GM12878 (cell line): ENCODE results near the gene KRT33A. TPM values are rescaled to one million over a fixed set of nuclear protein-coding genes. Genes with fewer than 3 reads are reported as not detected.

Experiments
- ATAC-seq: fragments of 200-7000 bp; cut with Tn5 transposase; 3 replicates; pipeline ENCODE4 v1.9.1; 2020; ENCODE audit warnings: mild to moderate bottlenecking, moderate library complexity
- BruUV-seq: library from RNA; stranded (reverse); fragments of 400-500 nt; replicated peaks from 2 replicates; lab custom pipeline; 2021; lab: Mats Ljungman, UMichigan
- CTCF ChIA-PET: fragments of 300-600 bp; sonication (Branson Sonifier 250); formaldehyde crosslinking; extraction: SDS; loops from one replicate; lab custom pipeline; 2021; ENCODE audit warnings: inconsistent platforms; lab: Yijun Ruan, JAX
- POLR2A ChIA-PET: fragments of 350-600 bp; formaldehyde crosslinking; extraction: SDS; loops from one replicate; lab custom pipeline; 2021; ENCODE audit warnings: inconsistent platforms; lab: Charles Lee
- RAD21 ChIA-PET: fragments of 300-600 bp; sonication (Branson Sonifier 250); formaldehyde crosslinking; loops from one replicate; lab custom pipeline; 2023; ENCODE audit warnings: antibody characterized with exemption; ENCODE audit not compliant: unreplicated experiment; lab: Charles Lee
- SMC1A ChIA-PET: fragments of 300-600 bp; sonication (Branson Sonifier 250); formaldehyde crosslinking; loops from one replicate; lab custom pipeline; 2023; ENCODE audit not compliant: unreplicated experiment, uncharacterized antibody; lab: Charles Lee
- DNase-seq: peaks from one replicate; pipeline ENCODE4 v3.0.0-alpha.2; 2011; ENCODE audit warnings: low read depth, low spot score
- FAIRE-seq: peaks from 3 replicates; lab custom pipeline; 2011; peaks lifted over from hg19 to GRCh38; lab: Jason Lieb, UNC
- H2AFZ ChIP-seq: 2 replicates; pipeline ENCODE4 v1.6.0; 2011; ENCODE audit warnings: low read depth, low read length, control low read depth; ENCODE audit not compliant: control insufficient read depth
- H3K27ac ChIP-seq: 2 replicates; pipeline ENCODE4 v1.5.1; 2011; ENCODE audit warnings: control low read depth; ENCODE audit not compliant: control insufficient read depth, insufficient read depth
- H3K27me3 ChIP-seq, 2 experiments: replicated peaks in 1 of 2; 2 replicates each; pipeline versions ENCODE4 v1.6.0 to v1.6.1; 2011; ENCODE audit warnings: low read length in 1 of 2; ENCODE audit not compliant: control insufficient read depth in 2 of 2, insufficient read depth in 2 of 2
- H3K36me3 ChIP-seq, 2 experiments: 2 replicates each; pipeline ENCODE4 v1.5.1; 2011; ENCODE audit warnings: low read length in 1 of 2; ENCODE audit not compliant: control insufficient read depth in 2 of 2, insufficient read depth in 2 of 2
- H3K4me1 ChIP-seq: 2 replicates; pipeline ENCODE4 v1.6.1; 2011; ENCODE audit warnings: mild to moderate bottlenecking, low read length, moderate library complexity, mixed read lengths; ENCODE audit not compliant: control insufficient read depth, insufficient read depth
- H3K4me2 ChIP-seq: 2 replicates; pipeline ENCODE4 v1.6.0; 2011; ENCODE audit warnings: control low read depth; ENCODE audit not compliant: control insufficient read depth, insufficient read depth
- H3K4me3 ChIP-seq: fragments of 200-600 bp; sonication (generic); 2 replicates; pipeline ENCODE4 v1.5.1; 2016
- H3K79me2 ChIP-seq: 2 replicates; pipeline ENCODE4 v1.6.0; 2011; ENCODE audit warnings: low read length; ENCODE audit not compliant: control insufficient read depth, insufficient read depth
- H3K9ac ChIP-seq: 2 replicates; pipeline ENCODE4 v1.8.0; 2011; ENCODE audit warnings: low read length, control low read depth, mixed read lengths; ENCODE audit not compliant: control insufficient read depth, insufficient read depth
- H3K9me3 ChIP-seq: replicated peaks from 3 replicates; pipeline ENCODE4 v1.5.1; 2011; ENCODE audit warnings: mild to moderate bottlenecking, low read length; ENCODE audit not compliant: control insufficient read depth, insufficient read depth
- H4K20me1 ChIP-seq: 2 replicates; pipeline ENCODE4 v1.6.0; 2011; ENCODE audit not compliant: control insufficient read depth, insufficient read depth
- BACH1 ChIP-seq: fragments of 450-650 bp; IDR thresholded peaks from 2 replicates; pipeline ENCODE4 v1.6.1; 2017; ENCODE audit warnings: mild to moderate bottlenecking, borderline replicate concordance
- CEBPB ChIP-seq, 2 experiments: fragments of 150-350 bp in 1 of 2; IDR thresholded peaks; 2 replicates each; pipeline ENCODE4 v1.6.1; 2012 to 2014; ENCODE audit warnings: low read depth in 2 of 2, low read length in 2 of 2, borderline replicate concordance in 1 of 2, inconsistent platforms in 1 of 2
- FOXK2 ChIP-seq: fragments of 450-650 bp; IDR thresholded peaks from 2 replicates; pipeline ENCODE4 v1.6.1; 2017; ENCODE audit warnings: mild to moderate bottlenecking, moderate library complexity
- MTA2 ChIP-seq: fragments of 450-650 bp; IDR thresholded peaks from 2 replicates; pipeline ENCODE4 v1.6.1; 2016; ENCODE audit warnings: low read depth, mild to moderate bottlenecking, moderate library complexity
- RAD21 ChIP-seq: IDR thresholded peaks from 2 replicates; pipeline ENCODE4 v1.6.1; 2011; ENCODE audit warnings: mild to moderate bottlenecking, low read depth, low read length, moderate library complexity; ENCODE audit not compliant: insufficient read depth
- RELA ChIP-seq: fragments of 450-650 bp; IDR thresholded peaks from 2 replicates; pipeline ENCODE4 v1.8.0; 2014; ENCODE audit warnings: borderline replicate concordance; ENCODE audit not compliant: partially characterized antibody
- SMC3 ChIP-seq: IDR thresholded peaks from 2 replicates; pipeline ENCODE4 v1.6.1; 2011; ENCODE audit warnings: low read length, improper control_type of control experiment, borderline replicate concordance
- WGBS: methylation state at CpG from one replicate; pipeline ENCODE4 v1.1.6; 2016; ENCODE audit warnings: low lambda C conversion rate; ENCODE audit not compliant: insufficient replicate concordance, insufficient coverage; ENCODE audit errors: missing lambda C conversion rate; 5-methylcytosine and 5-hydroxymethylcytosine counted together
- in situ Hi-C: fragments of 300-500 bp; cut with MboI; formaldehyde crosslinking; loops from 9 replicates; pipeline ENCODE4 v1.14.3; 2018; ENCODE audit warnings: mixed read lengths
- intact Hi-C: fragments of 100-400 bp; cut with micrococcal nuclease; formaldehyde crosslinking; loops from one replicate; pipeline ENCODE4 v1.14.2; 2022; ENCODE audit not compliant: unreplicated experiment
- polyA plus RNA-seq, 11 experiments: library from polyadenylated mRNA; depleted of rRNA in 4 of 11; unstranded in 6 of 11; stranded (reverse) in 5 of 11; fragments of >200 nt; fragmentation: Nextera tagmentation in 4 of 11; fragmentation: Illumina TruSeq in 1 of 11; extraction: Ambion mirVana in 4 of 11; extraction: Trizol in 1 of 11; gene quantifications; 1 replicate in 1 of 11; 2 replicates in 10 of 11; pipeline versions ENCODE4 v1.2.1 to v1.2.3, GENCODE V29; 2011 to 2016; ENCODE audit warnings: inconsistent platforms in 2 of 11, missing spikeins in 2 of 11, low read depth in 1 of 11
- total RNA-seq, 4 experiments: library from RNA; depleted of rRNA in 3 of 4; stranded (reverse); fragments of >200 nt in 3 of 4; fragmentation: Illumina TruSeq in 1 of 4; extraction: Trizol in 1 of 4; gene quantifications; 2 replicates each; pipeline versions ENCODE4 v1.2.1 to v1.2.3, GENCODE V29; 2013 to 2021
- TF ChIP-seq, protein P1 (sequence below): IDR thresholded peaks from 2 replicates; pipeline ENCODE4 v1.6.1; 2012; ENCODE audit warnings: improper control_type of control experiment, low read depth, low read length; ENCODE audit not compliant: insufficient replicate concordance
- TF ChIP-seq, protein P2 (sequence below), 3 experiments: IDR thresholded peaks in 2 of 3; conservative IDR thresholded peaks in 1 of 3; 2 replicates each; pipeline ENCODE4 v1.5.1; 2011; ENCODE audit warnings: low read depth in 3 of 3, low read length in 3 of 3, mild to moderate bottlenecking in 3 of 3, control low read depth in 2 of 3, moderate library complexity in 2 of 3, inconsistent platforms in 1 of 3, mixed read lengths in 1 of 3; ENCODE audit not compliant: control insufficient read depth in 2 of 3, insufficient read depth in 1 of 3; ENCODE audit errors: extremely low read depth in 1 of 3

The KRT33A gene
- total and polyA plus RNA-seq, 10 of the 15 experiments (the other 5 are each of a cell fraction or from before 2014, with no cell fraction given), result not detected

DNA sequence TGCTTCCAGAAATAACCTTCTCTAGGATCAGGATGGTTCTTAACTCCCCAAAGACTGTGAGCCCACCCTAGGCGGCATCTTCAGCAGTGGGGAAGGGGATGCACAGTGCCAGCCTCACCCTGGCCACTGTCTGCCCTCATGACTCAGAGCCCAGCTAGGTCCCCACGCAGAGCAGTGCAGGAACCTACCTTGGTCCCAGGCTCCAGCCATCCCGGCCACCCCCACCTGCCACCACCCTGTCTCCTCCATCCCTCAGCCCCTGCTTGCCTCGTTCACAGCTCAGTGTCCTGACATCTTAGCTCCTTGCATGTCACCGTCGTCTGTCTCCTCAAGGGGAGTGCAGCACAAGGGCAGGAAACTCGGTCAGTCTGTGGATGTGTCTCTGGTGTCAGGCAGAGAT is 19.0 kb downstream of the KRT33A start (continued):
- TF ChIP-seq, protein P1, sequence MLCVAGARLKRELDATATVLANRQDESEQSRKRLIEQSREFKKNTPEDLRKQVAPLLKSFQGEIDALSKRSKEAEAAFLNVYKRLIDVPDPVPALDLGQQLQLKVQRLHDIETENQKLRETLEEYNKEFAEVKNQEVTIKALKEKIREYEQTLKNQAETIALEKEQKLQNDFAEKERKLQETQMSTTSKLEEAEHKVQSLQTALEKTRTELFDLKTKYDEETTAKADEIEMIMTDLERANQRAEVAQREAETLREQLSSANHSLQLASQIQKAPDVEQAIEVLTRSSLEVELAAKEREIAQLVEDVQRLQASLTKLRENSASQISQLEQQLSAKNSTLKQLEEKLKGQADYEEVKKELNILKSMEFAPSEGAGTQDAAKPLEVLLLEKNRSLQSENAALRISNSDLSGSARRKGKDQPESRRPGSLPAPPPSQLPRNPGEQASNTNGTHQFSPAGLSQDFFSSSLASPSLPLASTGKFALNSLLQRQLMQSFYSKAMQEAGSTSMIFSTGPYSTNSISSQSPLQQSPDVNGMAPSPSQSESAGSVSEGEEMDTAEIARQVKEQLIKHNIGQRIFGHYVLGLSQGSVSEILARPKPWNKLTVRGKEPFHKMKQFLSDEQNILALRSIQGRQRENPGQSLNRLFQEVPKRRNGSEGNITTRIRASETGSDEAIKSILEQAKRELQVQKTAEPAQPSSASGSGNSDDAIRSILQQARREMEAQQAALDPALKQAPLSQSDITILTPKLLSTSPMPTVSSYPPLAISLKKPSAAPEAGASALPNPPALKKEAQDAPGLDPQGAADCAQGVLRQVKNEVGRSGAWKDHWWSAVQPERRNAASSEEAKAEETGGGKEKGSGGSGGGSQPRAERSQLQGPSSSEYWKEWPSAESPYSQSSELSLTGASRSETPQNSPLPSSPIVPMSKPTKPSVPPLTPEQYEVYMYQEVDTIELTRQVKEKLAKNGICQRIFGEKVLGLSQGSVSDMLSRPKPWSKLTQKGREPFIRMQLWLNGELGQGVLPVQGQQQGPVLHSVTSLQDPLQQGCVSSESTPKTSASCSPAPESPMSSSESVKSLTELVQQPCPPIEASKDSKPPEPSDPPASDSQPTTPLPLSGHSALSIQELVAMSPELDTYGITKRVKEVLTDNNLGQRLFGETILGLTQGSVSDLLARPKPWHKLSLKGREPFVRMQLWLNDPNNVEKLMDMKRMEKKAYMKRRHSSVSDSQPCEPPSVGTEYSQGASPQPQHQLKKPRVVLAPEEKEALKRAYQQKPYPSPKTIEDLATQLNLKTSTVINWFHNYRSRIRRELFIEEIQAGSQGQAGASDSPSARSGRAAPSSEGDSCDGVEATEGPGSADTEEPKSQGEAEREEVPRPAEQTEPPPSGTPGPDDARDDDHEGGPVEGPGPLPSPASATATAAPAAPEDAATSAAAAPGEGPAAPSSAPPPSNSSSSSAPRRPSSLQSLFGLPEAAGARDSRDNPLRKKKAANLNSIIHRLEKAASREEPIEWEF, result no peak
- TF ChIP-seq CEBPB (IDR thresholded peaks at IDR 0.05; ENCODE audit: borderline replicate concordance in 1 of 2, low read depth in 2 of 2, low read length in 2 of 2), result no peak

DNA sequence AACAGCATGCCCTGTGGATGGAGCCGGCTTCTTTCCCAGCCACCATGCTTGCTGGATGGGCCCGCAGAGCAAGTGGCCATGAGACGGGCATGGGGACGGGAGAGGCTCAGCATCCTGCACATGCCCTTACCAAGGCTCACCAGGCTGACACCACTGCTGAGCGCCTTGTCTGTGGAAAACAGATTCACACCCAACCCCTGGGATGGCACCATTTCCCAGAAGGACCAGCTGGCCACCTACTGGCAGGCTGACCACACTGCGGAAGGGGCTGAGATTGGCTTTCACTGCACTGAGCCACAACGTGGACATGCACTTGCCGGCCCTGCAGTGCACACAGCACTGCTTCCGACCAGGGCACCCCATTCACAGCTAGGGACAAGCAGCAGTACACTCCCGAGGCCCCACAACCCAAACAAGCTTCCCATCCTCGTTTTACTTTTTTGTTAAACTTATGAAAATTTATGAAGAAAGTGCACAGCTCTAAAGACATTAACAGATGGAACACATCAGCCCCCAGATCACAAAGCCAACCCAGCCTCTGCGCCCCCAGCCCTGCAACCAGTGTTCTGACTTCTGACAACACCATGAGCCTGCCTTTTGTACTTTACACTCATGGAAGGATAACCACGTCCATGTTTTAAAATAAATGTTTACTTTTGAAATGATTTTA is 21.2 kb downstream of the KRT33A start:
- TF ChIP-seq, protein P2, sequence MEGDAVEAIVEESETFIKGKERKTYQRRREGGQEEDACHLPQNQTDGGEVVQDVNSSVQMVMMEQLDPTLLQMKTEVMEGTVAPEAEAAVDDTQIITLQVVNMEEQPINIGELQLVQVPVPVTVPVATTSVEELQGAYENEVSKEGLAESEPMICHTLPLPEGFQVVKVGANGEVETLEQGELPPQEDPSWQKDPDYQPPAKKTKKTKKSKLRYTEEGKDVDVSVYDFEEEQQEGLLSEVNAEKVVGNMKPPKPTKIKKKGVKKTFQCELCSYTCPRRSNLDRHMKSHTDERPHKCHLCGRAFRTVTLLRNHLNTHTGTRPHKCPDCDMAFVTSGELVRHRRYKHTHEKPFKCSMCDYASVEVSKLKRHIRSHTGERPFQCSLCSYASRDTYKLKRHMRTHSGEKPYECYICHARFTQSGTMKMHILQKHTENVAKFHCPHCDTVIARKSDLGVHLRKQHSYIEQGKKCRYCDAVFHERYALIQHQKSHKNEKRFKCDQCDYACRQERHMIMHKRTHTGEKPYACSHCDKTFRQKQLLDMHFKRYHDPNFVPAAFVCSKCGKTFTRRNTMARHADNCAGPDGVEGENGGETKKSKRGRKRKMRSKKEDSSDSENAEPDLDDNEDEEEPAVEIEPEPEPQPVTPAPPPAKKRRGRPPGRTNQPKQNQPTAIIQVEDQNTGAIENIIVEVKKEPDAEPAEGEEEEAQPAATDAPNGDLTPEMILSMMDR (IDR thresholded peaks at IDR 0.05 in 2 of 3, conservative IDR thresholded peaks at IDR 0.05 in 1 of 3; ENCODE audit: control insufficient read depth in 2 of 3, extremely low read depth in 1 of 3, insufficient read depth in 1 of 3, low read depth in 3 of 3, low read length in 3 of 3), result peak; percentile 34 to 63 (median 44)
- TF ChIP-seq FOXK2 (no peak), RELA (no peak), SMC3 (peak; percentile 18; the same call in 1 of the 2 replicates), RAD21 (peak; percentile 49), BACH1 (no peak), MTA2 (no peak)
- TF ChIP-seq, all 136 proteins: peak for 3
- Histone ChIP-seq H3K9ac (no peak overlapping the region), H3K4me3 (no peak overlapping the region), H3K4me1 (no peaks in the 10 kb centered on the region), H2AFZ (no peak overlapping the region), H4K20me1 (no peaks in the 10 kb centered on the region), H3K79me2 (no peaks in the 10 kb centered on the region), H3K27me3 (no peaks in the 10 kb centered on the region; a peak in 1 of 4 replicates), H3K27ac (no peak overlapping the region), H3K4me2 (no peak overlapping the region), H3K9me3 (no peaks in the 10 kb centered on the region; the same call in 2 of the 3 replicates), H3K36me3 (no peaks in the 10 kb centered on the region)
- ChIA-PET CTCF (interaction anchor here (1.2 kb wide), 1 partner anchor 368 kb away, joined by 3 read pairs; no protein-coding TSS in a partner anchor), RAD21 (no interaction called here), POLR2A (no interaction called here), SMC1A (no interaction called here)
- intact Hi-C loops (loop anchor here (10.0 kb wide), 1 partner anchor 705 kb away; no protein-coding TSS in a partner anchor), in situ Hi-C loops (no loop called here)
- FAIRE-seq (no peak), DNase-seq (no peak), ATAC-seq (peak; percentile 66)
- no TSS peak for BruUV-seq
- WGBS, result 25% methylated on average over 13 of the region's 13 CpGs
